Central memory CD4-positive, alpha-beta T cell (primary cell): Measurements from ENCODE around the gene TCF15.
"Not testable (repeated sequence)": the region's sequence is repeated elsewhere in the genome, so short reads cannot be mapped to it uniquely, and the experiment has no call there.

Source experiments
- DNase-seq: peaks from one replicate; pipeline ENCODE4 v3.0.0; 2022

TCF15 gene

GRCh38 chr20:609371-609964 lies 641 bp downstream of the TCF15 start:
- no peak for DNase-seq

GRCh38 chr20:608970-609369 lies 1.1 kb downstream of the TCF15 start:
- DNase-seq: no peak

- no peak for DNase-seq
Observed at GRCh38 chr20:607476-607875, 2.6 kb downstream of the TCF15 start.

GRCh38 chr20:605237-605636 lies 4.9 kb downstream of the TCF15 start:
- DNase-seq: no peak

GRCh38 chr20:603116-603640 lies 6.9 kb downstream of the TCF15 start:
- DNase-seq: no peak

- DNase-seq: no peak
Observed at GRCh38 chr20:602111-602970, 7.8 kb downstream of the TCF15 start.

- DNase-seq: no peak
Observed at GRCh38 chr20:600736-601135, 9.4 kb downstream of the TCF15 start.

- no peak for DNase-seq
Observed at GRCh38 chr20:600141-600540, 10.0 kb downstream of the TCF15 start.

- DNase-seq: no peak
Observed at GRCh38 chr20:598133-598850, 11.8 kb downstream of the TCF15 start.

GRCh38 chr20:597560-597959 lies 12.5 kb downstream of the TCF15 start:
- DNase-seq: no peak

GRCh38 chr20:595330-596308 lies 14.5 kb downstream of the TCF15 start:
- no peak for DNase-seq

GRCh38 chr20:592506-592905 lies 17.6 kb downstream of the TCF15 start:
- DNase-seq: no peak

GRCh38 chr20:591941-592340 lies 18.2 kb downstream of the TCF15 start:
- no peak for DNase-seq

GRCh38 chr20:588932-589672 lies 21.0 kb downstream of the TCF15 start:
- no peak for DNase-seq

GRCh38 chr20:588476-588875 lies 21.6 kb downstream of the TCF15 start:
- no peak for DNase-seq

GRCh38 chr20:584971-585301 lies 25.2 kb downstream of the TCF15 start:
- no peak for DNase-seq

- no peak for DNase-seq
Observed at GRCh38 chr20:584161-584970, 25.7 kb downstream of the TCF15 start.

- no peak for DNase-seq
Observed at GRCh38 chr20:582204-582603, 27.9 kb downstream of the TCF15 start.

GRCh38 chr20:578940-579690 lies 31.0 kb downstream of the TCF15 start:
- not testable (repeated sequence) for DNase-seq

- no peak for DNase-seq
Observed at GRCh38 chr20:577167-577791, 32.8 kb downstream of the TCF15 start.
